M059J (cell line): ENCODE results near the gene NDP. TPM values are rescaled to one million over a fixed set of nuclear protein-coding genes. Genes with fewer than 3 reads are reported as not detected.

Source experiments
- DNase-seq: peaks from one replicate; pipeline ENCODE4 v3.0.0-alpha.2; 2012; ENCODE audit warnings: low read depth
- total RNA-seq: library from RNA; depleted of rRNA; stranded (reverse); fragments of >200 nt; shearing (Covaris generic); gene quantifications from 2 replicates; pipeline ENCODE4 v1.2.3, GENCODE V29; 2014; rRNA removed

Gene NDP, protein sequence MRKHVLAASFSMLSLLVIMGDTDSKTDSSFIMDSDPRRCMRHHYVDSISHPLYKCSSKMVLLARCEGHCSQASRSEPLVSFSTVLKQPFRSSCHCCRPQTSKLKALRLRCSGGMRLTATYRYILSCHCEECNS
- total RNA-seq = 29.2 and 39.7 TPM in 2 replicates

DNA sequence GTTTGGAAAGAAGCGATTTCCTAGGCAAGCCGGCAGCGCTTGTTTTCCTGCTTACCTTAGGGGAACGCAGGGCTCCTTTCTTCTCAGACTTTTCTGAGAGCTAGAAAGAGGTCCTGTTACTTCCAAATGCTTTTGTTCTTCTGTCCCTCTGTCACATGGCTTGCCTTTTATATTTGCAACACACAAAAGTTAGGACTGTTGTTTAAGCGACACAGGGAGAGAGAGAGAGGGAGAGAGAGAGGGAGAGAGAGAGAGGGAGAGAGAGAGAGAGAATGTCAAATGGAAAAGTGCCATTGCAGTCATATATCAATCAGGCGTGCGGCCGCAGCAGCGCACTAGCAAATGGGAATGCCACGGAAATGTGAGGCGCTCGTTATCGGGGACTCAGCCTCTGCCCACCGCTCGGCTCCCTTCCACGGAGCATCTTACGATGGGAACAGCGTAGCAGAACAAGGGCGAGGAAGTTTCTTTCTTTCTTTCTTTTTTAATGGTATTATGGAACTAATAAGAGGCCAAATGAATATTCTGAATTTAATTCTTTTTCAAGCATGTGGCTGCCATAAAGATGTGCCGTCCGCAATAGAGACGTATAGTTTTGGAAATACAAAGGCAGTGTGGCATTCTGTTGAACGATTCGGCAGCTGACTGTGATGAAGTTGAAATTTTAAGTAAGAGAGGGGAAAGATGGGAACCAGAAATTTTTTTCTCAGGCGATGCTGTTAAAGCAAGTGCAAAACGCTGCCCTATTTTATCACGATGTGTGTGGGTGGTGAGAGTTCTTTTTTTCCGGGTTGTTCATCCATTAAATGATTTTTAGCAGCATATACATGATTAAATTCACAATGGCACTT, at the start of gene NDP:
Gene NDP (minus strand): TSS at position 142 of the 851 bp plus-strand sequence. CDS start 14,745 bp downstream, outside the sequence.
- peak; percentile 55 for DNase-seq

DNA sequence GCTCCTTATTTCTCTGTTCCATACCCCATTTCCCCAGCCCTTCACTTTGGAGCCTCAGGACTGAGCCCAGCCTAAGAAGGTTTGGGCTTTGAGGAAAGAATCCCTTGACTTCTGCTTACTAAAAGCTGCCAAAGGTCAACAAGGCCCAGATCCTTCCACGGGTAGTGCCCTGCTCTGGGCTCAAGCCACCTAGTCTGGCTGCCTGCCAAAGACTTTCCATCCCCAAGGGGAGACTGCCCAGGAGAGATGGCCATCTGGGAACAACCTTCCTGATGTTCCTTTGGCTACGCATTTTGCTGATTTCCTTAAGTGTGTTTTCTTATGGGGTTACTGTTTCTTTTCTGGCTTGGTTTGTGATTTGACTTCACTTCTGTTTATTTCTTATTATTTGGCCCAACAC, 49.8 kb upstream of the NDP start:
- DNase-seq = no peak

DNA sequence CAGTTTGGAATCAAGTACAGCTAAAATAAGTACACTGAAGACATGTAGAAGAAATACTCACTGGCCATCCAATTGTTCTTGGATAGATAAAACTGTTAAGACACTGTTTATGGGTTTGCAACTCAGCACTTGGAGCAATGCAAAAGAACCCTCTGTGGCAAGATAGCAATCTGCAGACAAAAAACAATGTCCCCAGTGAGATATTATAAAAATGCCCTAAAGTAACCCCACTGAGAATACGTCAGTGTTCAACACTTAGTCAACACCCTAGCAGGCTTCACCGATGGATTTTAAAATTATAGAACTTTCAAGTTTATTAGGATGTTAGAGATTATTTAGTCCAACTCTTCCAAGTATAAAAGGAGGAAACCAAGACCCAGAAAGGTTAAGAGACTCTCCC, 47.5 kb upstream of the NDP start:
- peak; percentile 28 for DNase-seq

DNA sequence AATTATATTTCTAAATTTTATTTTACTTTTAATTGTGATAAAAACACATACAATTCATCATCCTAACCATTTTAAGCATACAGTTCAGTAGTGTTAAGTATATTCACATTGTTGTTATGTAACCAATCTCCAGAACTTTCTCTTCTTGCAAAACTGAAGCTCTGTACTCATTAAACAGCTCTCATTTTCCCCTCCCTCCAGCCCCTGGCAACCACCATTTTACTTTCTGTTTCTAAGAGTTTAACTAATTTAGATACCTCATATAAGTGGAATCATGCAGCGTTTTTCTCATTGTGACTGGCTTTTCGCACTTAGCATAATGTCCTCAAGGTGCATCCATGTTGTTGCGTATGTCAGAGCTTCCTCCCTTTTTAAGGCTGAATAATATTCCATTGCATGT, 46.7 kb upstream of the NDP start:
- no peak for DNase-seq

DNA sequence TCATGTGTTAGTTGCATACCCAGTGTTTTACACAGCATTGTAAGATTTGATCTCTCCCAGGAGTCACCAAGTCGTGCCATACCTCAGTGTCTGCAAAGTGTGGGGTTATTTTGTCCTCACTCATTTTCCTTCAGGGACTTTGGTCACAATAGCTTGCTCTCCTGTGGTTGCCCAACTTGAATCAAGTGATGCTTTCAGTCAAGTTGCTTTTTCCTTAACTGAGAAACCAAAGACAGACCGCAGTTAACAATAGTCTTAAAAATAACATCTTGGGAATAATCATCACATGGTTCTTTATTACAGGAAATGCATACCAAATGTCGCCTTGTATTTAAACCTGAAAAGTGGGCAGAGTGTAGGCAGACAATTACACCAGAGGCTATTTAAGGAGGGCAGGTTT, 44.5 kb upstream of the NDP start:
- peak; percentile 76 for DNase-seq

DNA sequence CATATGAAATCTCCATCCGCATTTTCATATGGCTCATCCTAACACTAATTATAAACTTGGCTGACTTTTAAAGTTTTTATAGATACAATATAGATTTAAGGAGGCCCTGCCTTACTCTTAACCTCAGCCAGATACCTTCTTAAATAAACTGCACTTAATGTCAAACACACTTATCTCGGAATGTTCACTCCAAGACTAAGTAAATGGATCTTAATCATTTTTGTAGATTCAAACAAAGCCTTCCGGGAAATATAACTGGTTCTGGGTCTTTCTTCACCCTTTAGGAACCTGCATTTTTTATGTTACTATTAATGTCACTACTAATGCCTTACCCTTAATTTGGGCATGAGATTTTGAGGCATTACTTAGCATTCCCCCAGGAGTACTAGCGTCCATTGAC, 43.7 kb upstream of the NDP start:
- DNase-seq = no peak

DNA sequence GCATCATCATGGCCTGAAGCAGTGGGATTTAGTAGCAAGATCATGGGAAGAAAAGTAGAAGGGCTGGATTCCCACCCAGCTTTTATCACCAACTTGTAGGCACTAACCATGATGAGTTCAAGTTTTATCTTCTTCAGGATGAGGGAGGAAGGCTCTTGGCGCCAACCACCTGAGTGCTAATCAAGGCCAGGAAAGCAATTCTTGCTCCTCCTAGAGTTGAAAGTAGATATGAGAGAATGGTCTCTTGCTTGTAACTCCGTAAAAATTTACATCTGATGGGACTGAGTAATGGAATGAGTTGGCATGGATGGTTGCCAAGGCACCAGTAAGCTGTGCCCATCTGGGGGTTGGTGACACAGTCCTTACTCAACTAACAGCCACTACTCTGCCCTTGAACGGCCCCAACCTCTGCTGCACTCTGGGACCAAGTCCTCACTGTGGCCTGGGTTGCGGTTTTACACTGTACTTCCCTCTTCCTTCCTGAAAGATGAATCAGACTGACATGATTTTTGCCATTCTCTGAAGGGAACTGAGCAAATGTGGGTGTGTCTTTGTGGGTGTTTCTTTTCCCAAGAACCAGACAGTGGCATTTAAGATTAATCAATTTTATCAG, 39.4 kb upstream of the NDP start:
- peak; percentile 99 for DNase-seq

DNA sequence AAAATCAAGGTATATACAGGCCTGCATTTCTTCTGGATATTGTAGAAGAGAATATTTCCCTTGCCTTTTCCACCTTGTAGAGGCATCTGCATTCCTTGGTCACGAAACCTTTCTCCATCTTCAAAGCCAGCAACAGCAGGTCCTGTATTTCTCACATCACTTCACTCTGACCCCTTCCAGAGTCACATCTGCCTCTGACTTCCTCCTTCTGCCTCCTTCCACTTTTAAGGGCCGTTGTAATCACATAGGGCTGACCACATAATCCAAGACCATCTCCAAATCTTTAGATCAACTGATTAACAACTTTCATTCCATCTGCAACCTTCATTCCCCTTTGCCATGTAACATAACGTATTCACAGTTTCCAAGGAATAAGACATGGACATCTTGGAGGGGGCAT, 38.3 kb upstream of the NDP start:
- DNase-seq = no peak

DNA sequence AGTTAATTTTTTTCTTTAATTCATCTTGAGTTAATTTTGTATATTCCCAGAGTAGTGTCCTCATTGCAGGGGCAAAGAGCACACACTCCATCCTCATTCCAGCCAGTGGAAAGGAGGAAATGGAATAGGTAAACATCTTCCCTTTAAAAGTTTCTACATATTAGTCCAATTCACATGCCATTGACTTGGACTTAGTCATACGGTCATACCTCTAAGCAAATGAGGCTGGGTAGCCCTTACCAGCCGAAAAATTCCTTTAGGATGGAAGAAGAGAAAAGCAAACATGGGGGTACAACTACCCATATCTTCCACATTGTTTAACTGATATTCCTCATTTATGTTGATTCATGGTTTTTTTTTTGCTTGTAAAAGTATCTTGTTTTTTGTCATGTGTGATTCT, 37.4 kb upstream of the NDP start:
- DNase-seq = peak; percentile 62

DNA sequence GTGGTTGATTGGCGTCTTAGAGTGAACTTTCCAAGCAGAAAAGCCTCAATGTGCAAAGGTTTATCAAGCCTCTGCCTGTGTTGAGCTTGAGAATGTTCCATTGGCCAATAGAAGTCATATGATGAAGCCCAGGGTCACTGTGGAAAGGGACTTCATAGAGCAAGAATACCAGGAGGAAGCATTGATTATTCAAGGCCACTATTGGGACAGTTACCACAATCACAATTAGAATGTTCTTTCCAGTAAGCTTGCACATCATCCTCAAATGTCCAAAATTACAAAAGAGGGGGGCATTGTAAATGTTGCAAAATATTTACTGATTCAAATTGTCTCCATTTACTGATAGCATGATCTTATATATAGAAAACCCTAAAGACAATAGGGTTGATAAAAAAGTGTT, 32.9 kb upstream of the NDP start:
- DNase-seq = no peak

DNA sequence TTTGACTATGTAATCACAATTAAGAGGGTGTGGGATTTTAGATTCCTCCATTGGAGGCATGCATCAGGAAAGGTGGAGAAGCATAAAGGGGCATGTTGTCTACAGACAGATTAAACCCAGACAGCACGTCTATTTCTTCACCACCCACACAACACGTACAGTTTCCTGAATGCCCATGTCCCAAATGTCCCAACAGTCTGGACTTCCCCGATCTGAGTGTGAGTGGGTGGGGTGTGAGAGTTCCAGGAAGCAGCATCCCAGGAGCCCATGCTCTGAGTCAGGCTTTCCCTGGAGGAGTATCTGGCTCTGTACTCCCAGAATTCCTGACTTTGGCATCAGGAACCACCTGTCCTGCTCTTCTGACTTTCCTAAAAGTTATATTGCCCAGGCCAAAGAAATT, 30.8 kb upstream of the NDP start:
- no peak for DNase-seq

DNA sequence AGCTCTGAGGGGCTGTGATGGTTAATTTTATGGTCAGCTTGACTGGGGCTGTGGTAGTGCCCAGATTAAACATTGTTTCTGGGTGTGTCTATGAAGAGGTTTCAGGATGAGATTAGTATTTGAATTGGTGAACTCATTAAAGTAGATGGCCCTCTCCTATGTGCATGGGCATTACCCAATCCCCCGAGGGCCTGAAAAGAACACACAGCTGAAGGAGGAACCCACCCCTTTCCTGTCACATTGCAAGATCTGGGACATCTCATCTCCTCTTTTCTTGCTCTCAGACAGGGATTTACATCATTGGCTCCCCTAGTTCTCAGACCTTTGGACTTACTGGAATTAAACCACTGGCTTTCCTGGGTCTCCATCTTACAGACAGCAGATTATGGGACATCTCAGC, 29.4 kb upstream of the NDP start:
- no peak for DNase-seq

DNA sequence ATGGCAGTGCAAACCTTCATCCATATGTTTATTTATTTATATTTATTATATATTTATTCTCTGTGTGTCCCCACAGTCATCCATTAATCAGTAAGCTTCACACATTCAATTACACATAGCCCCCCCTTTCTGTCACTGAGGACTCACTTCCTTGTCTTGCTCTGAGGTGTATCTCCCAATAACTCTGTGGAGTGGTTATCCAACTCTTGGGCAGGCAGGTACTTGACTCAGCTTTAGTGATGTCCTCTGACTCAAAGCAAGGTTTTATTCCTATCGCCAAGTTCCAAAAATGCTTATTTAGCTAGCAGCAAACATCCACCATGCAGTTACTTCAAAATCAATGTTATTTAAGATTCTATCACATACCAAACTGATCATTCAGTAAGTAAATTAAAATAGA, 25.2 kb upstream of the NDP start:
- DNase-seq = no peak

DNA sequence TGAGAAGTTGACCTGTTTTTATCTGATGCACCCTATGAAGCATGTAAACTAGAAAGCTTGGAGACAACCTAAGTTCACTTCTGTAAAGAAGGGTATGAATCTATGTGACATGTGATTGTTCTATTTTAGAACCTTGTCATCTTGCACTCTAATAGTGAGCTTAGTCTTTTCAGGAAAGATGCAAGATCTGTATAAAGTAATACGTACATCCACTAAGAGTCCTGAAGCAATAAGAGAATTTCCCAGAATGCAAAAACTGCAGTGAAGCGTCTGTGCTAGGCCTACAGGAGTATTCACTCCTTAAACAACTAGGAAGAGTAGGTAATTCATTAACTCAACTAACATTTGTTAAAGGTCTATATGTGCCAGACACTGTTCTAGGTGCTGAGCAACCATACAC, 23.3 kb upstream of the NDP start:
- DNase-seq = no peak

DNA sequence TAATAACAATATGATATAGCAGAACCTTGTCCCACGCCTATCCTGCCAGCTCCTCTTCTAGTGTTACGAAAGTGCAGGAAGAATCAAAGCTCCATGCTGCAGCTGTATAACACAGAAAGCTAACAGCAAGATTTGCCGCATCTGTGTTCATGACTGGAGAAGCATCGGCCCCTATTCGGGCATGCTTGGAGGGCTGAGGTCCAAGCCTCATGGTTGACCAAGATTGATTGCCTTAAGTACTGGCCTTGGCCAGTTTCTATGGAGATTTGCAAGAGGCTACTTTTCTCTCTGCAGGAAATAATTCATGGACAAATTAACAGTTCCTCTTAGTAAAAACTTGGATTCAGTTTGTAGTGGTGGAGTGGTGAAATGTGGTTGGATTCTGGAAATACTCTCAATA, 12.9 kb upstream of the NDP start:
- DNase-seq = no peak

DNA sequence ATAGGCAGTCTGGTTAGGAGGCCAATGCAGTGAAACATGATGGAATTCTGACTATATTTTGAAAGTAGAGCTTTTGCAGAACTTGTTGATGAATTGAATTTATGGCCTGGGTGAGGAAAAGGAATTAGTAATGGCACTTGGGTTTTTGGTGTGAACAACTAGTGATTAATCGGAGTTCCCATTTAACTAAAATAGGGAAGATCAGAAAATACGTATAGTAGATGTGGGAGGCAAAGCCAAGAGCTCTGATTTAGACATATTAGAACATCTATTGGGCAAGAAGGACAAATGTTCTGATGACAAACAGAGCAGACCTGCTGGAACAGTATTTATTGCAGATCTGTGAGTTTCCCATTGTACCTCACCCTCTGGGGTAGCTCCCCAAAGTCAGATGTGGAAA, 12.3 kb upstream of the NDP start:
- no peak for DNase-seq

DNA sequence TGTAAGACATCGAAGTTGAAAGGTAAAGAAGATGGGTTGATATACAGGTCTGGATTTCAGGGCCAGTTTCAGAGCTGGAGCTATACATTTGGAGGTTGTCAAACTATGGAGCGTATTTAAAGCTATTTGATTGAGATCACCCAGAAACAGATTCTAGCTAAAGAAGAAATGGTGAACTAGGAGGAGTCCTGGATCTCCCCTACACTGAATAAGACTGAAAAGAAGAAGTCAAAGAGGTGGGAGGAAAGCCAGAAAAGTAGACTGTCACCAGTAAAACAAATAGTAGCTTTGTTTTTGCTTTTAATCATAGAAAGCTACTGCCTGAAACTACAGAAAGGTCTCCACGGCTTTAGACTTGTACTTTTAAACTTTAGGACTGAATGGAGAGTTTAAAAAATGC, 5.0 kb upstream of the NDP start:
- no peak for DNase-seq

DNA sequence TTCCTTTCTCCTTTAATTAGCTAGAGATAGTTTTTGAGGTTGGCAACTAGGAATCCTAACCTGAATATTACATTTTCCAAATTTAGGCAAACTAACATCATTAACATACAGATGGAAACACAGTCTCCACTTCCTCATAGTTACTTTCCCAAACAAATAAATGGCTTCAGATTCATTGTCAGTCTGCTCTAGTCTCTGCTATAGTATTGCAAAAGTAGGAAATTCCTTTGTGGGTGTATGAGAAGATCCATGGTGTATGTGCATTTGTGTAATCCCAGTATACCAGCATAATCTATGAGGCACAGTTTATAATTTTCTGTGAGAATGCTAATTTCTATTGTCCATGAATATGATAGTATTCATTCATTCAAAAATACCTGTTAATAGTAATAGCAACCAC, 3.0 kb upstream of the NDP start:
- DNase-seq = no peak

DNA sequence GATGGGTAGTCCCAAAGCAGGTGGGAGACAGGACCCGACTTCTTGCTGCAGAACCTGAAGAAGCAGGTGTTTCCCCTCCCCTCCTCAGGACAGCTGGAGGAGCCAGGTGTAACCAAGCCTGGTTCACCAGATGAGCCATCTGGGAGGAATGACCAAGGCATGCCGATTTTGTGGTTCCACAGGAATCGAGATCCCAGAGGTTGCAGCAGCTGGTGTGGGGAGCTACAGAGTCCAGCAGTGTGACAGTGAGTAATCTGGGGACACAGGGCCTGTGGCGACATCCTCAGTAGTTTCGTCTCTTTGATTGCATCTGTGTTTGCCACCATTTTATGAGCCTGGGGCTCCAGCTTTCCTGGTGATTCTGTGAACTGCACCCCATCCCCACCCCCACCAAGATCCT, 2.6 kb upstream of the NDP start:
- no peak for DNase-seq

DNA sequence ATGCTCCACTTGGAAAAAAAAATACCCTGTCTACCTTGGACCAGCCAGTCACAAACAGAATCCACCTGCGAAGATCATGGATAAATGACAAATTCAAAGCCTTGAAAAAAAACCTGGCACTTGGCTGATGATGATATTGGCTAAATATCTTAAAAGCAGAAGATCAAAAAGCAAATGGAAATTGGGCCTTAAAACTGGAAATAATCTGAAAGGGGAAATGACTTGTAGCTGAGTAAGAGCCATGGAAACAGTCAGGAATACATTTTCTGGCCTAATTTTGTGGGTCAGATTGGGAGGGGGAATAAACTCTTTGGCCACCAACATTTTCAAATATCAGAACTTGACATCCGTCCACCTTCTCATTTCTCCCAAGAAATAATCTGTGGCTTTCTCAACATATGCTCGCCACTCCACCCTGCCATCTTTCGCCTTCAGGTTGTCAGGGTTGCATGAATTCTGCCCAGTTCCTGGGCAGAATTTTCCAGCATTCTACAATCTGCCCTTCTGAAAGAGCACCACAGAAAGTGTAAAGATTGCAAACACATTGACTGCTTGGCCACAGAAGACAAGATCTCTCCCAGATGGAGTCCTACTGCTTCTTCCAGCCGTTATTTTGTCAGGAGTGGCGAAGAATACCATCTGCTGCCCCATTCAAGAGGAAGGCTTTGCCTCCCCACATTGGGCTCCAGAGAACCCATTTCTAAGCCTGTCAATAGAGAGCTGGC, 1.7 kb upstream of the NDP start:
- no peak for DNase-seq

DNA sequence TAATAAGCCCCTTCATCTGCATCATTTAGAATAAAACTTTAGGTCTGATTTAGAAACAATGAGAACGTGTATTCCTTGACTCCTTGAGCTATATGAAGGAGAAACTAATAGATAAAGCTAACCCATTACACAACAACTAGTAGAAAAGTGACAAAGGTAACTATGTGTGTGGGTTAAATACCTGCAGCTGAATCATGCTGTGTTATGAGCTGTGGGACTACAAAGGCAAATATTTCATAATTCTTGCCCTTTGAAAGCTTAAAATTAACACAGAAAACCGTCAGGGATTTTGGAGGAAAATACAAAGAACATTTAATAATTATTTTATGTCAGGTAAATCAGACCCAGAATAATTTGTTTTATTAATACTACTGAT, 898 bp upstream of the NDP start:
- no peak for DNase-seq
